GDM1 (cell line): ENCODE measurements around the gene SLFNL1.
A peak's percentile ranks its signal among the peaks of the same experiment; 100 is the strongest.

Experiments
- DNase-seq: peaks from one replicate; lab custom pipeline; 2025; lab: John Stamatoyannopoulos, UW

The SLFNL1 gene

GRCh38 chr1:40986328-40986783 lies 35.2 kb downstream of the SLFNL1 start:
- no peak for DNase-seq

DNA sequence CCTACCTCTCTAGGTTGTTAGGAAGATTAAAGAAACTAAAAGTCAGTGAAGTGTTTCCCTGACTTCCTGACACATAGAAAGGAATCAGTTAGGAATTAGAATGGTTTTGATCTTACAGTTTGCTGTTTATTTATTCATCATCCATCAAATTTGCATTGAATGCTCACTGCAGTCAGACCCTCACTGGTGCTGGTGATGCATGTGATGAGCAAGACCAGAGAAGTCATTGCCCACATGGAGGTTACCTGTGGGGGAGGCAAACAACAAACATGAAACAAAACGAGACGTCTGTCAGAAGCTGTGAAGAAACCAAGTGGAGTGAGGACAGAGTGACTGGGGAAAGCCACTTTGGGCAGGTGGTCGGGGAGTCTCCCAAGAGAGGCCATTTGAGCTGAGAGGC lies 35.6 kb downstream of the SLFNL1 start:
- no peak for DNase-seq

DNA sequence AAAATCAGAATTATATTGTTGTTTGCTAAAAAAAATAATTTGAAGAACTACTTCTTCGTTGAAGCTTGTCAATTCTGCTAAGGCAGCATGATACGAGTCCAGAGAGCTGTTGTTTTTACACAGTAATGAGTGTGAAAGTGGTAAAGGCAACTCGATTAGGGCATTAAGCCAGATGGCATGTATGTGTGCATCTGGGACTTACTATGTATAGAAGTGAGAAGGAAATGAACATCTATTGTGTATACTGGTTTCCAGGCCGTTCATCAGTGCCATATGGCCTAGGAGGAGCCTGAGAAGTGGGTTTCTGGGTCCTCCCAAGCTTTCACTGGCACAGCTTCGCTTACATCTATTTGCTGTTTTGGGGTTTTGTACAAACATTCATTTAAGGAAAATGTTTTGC lies 36.4 kb downstream of the SLFNL1 start:
- DNase-seq = no peak

DNA sequence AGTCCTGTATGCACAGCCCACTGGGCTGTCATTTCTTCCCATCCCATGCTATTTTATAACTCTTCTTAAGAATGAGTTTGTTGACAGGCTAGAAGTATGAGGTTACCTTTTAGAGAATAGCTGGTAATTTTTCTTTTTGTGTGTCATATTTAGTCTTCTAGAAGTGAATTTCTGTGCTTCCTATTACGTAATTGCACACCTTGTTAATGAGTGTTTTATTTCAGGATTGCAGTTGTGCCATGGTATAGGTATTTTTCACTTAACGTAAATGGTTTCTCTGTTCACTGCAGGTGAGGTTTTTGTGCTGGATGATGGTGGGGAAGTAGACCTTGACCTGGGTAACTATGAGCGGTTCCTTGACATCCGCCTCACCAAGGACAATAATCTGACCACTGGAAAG lies 37.0 kb downstream of the SLFNL1 start:
- no peak for DNase-seq

GRCh38 chr1:40984066-40984465 lies 37.5 kb downstream of the SLFNL1 start:
- DNase-seq = no peak

- no peak for DNase-seq
These were observed 38.2 kb downstream of the SLFNL1 start for GRCh38 chr1:40983286-40983685.

DNA sequence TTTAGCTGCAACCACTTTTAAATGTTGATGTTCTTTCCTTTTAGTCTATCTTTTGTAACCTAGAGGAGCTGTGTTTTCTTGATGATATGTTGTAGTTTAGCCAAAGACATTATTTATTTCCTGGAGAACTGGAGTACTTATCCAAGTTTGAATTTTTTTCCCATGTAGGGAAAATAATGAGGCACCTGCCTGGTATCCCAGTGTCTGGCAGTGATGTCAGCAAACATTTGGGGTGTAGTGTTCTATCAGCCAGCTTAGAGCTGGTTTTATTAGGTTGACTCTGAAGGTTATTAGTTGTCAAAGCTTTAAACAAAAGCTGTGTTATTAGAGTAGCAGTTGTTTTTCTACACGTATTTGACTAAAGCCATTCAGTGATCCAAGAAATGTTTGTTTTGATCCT lies 38.8 kb downstream of the SLFNL1 start:
- no peak for DNase-seq

DNA sequence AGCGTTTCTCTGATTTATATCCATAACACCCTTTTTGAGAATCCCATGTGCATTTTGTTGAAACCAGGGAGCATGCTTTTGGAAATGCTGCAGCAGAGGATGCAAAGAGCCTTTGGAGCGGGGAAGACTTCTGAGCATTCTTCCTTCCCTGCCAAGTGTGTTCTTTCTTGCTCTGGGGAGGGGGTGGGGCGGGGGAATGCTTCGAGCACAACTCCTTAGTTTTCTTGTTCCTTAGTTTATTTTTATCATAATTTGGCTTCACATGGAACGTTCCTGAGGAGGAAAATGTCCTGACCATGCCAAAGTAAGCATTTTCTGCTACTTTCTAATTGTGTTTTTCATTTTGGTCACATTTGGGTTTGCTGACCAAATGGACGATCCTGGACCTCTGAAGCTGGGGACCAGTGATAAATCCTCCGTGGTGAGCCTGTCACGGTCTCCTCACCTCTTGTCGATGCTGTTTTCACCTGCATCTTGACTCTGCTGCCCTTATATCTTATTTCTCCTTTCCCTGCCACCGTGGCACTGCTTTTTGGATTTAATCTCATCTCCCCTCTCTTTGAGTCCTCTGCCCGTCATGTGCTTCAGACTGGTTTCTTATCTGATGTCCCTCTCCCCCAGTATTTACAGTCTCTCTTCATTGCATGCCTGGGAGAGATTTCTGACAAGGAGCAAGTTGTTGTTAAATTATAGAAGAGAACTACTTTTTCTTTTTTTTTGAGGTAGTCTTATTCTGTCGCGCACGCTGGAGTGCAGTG lies 39.7 kb downstream of the SLFNL1 start:
- DNase-seq = no peak

DNA sequence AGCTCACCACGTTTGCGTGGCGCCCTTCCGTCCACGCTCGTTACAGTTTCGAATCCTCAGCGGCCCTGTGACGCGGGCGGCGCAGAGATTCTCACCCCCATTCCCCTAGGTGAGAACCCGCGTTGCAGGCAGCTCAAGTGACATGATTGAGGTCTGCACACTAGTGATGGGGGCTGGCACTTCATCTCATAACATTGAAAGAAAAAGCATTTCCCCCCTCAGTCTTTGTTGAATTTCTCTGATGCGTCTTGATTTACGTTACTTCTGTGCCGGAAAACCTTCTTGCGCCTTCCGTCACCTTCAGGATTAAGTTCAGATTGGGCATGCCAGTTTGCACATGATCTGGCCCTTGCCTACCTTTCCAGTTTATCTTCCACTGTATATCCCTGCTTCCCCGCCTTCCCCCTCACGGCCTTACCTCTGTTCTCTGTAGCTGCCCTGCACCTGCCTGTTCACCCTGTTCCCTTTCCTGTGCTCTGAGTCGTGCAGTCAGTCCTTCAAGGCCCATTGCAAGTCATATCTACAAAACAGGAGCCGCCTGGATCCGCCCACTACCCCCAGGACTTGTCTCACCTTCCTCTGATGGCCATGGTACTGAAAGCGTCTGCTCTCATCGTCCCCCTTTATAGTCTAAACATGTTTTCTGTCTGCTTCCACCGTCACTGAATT lies 40.9 kb downstream of the SLFNL1 start:
- DNase-seq = no peak

DNA sequence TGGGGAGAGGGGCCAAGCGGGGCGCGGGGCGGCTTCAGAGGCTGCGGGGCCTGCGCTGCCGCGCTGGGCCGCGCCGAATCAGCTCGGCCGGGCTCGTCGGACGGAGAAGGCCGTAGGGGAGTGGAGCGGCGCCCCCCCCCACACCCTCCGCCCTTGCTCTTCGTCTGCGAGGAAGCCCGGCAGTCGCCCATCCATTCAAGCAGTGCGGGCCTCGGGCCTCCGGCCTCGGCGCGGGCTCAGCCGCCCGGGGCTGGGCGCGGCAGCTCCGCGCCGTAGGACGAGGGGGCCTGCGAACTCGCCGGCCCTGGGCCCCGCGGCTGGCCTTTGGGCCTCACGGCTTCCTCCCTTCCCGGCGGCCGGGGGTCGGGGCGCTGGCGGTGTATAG lies 41.5 kb downstream of the SLFNL1 start:
- DNase-seq = no peak

DNA sequence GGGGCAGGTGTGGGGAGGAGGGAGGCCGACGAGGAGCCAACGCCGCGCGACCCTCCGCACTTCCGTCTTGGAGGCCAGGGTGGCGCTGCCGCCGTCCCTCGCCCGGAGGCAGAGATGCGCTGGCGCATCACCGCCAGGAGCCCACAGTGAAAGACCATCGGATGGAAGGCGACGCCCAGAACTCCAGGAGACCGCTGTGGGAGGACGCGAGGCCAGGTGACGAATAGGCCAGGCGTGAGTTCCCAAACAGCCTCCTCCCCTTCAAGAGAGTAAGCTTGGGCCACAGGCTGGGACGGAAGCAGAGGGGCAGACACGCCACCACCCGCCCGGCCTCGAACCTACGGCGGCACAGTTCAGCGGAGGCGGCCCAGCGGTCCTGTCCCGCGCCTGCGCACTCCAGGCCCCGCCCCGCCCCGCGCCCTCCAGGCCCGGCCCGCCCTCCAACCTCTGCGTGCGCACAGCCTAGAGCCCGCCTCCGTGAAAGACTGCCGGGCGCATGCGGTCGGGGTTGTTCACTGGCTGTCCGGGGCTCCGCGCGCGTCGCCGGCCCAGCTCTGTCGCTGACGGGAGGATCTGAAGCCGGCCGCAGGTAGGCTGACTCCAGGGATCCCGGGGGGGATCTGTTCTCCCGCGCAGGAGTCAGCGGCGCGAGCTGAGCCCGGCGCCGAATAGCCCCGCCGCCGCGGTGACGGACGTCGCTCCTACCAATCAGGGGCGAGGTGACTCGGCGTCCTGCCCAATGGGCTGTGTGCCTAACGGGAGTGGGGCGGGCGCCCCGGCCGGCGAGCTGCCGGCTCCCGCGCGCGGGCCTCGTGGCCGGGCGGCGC lies 42.1 kb downstream of the SLFNL1 start, which contains the start of gene CTPS1:
Gene CTPS1 (plus strand): TSS at position 456 of the 827 bp plus-strand sequence. CDS start 3,595 bp downstream, outside the sequence.
- DNase-seq = peak; percentile 96

GRCh38 chr1:40978886-40979240 lies 42.7 kb downstream of the SLFNL1 start:
- no peak for DNase-seq

DNA sequence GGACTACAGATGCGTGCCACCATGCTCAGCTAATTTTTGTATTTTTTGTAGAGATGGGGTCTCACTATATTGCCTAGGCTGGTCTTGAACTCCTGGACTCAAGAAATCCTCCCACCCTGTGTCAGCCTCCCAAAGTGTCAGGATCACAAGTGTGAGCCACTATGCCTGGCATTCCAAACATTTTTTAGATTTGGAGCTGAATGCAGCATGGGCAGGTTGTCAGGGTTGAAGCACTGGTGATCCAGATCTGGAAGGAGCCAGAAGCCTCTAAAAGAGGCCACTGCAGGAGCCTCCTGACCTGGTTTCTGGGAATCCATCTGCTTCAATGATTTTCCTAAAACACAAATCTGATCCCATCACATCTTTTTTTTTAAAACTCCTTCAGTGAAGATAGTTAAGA lies 43.8 kb downstream of the SLFNL1 start:
- DNase-seq = no peak

GRCh38 chr1:40976952-40977690 lies 44.4 kb downstream of the SLFNL1 start:
- DNase-seq = no peak

GRCh38 chr1:40974945-40975344 lies 46.6 kb downstream of the SLFNL1 start:
- no peak for DNase-seq

GRCh38 chr1:40973912-40974311 lies 47.6 kb downstream of the SLFNL1 start:
- DNase-seq = peak; percentile 9

GRCh38 chr1:40971966-40972365 lies 49.6 kb downstream of the SLFNL1 start:
- DNase-seq = no peak

- DNase-seq = no peak
These were observed 52.1 kb downstream of the SLFNL1 start for GRCh38 chr1:40969445-40969844.

GRCh38 chr1:40966417-40966816 lies 55.1 kb downstream of the SLFNL1 start:
- DNase-seq = no peak
